IMR-90 (cell line): ENCODE data around the gene ZYG11B.

Experiments used
- BHLHE40 ChIP-seq: fragments of 150-350 bp; IDR thresholded peaks from 2 replicates; pipeline ENCODE4 v1.6.1; 2016; ENCODE audit warnings: mild to moderate bottlenecking, low read depth, low read length
- CEBPB ChIP-seq: IDR thresholded peaks from 2 replicates; pipeline ENCODE4 v1.6.1; 2012; ENCODE audit warnings: low read depth, low read length, improper control_type of control experiment
- CHD1 ChIP-seq: IDR thresholded peaks from 2 replicates; pipeline ENCODE4 v1.6.1; 2012; ENCODE audit warnings: low read depth, low read length, improper control_type of control experiment
- CTCF ChIP-seq: conservative IDR thresholded peaks from 2 replicates; pipeline ENCODE4 v1.5.1; 2012; ENCODE audit warnings: mild to moderate bottlenecking, low read depth, low read length, improper control_type of control experiment
- MAFK ChIP-seq: IDR thresholded peaks from 2 replicates; pipeline ENCODE4 v1.6.1; 2012; ENCODE audit warnings: low read depth, low read length, improper control_type of control experiment
- MXI1 ChIP-seq: IDR thresholded peaks from 2 replicates; pipeline ENCODE4 v1.6.1; 2012; ENCODE audit warnings: low read depth, mild to moderate bottlenecking, low read length, moderate library complexity, borderline replicate concordance
- POLR2A ChIP-seq: IDR thresholded peaks from 2 replicates; pipeline ENCODE4 v1.6.1; 2012; ENCODE audit warnings: mild to moderate bottlenecking, low read depth, low read length
- RAD21 ChIP-seq: IDR thresholded peaks from 2 replicates; pipeline ENCODE4 v1.6.1; 2012; ENCODE audit warnings: low read length, improper control_type of control experiment
- RFX5 ChIP-seq: IDR thresholded peaks from 2 replicates; pipeline ENCODE4 v1.8.0; 2012; ENCODE audit warnings: low read depth, mild to moderate bottlenecking, low read length, moderate library complexity
- SMC3 ChIP-seq: fragments of 150-350 bp; IDR thresholded peaks from 2 replicates; pipeline ENCODE4 v1.6.1; 2016; ENCODE audit warnings: low read depth, mild to moderate bottlenecking, antibody characterized with exemption, low read length, moderate library complexity
- USF2 ChIP-seq: fragments of 150-350 bp; IDR thresholded peaks from 2 replicates; pipeline ENCODE4 v1.6.1; 2017; ENCODE audit warnings: mild to moderate bottlenecking, antibody characterized with exemption, low read length, low read depth

DNA sequence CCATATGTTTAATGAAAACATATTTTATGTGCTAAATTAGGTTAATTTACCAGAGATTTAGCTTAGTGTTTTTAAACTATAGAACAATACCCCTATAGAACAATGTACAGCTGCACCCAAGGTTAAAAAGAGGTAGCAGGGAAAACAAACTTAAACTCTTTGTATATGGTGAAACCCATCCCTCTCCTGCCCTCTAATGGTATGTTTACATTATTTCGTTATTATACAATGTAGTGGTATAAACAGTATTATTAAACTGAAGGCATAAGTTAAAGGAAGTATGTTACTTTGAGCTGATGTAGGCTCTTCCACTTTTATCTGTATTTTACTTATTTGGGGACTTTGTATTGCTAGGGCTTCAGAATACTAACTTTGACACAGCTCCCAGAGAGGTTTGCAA is 99.6 kb downstream of the ZYG11B start:
- TF ChIP-seq CTCF (peak; percentile 40; the same call in 1 of the 2 replicates), CEBPB (no peak), RAD21 (peak; percentile 33), POLR2A (no peak), BHLHE40 (no peak), CHD1 (no peak), SMC3 (0 out of 2 replicates have a peak, but pooled peaks have one; percentile 27), MXI1 (no peak), USF2 (no peak), RFX5 (peak; percentile 21; the same call in 1 of the 2 replicates), MAFK (no peak)
